HG02885 (cell line): ENCODE data around the gene ARID1A.
A peak's percentile ranks its signal among the peaks of the same experiment; 100 is the strongest.
"Not testable (repeated sequence)": the region's sequence is repeated elsewhere in the genome, so short reads cannot be mapped to it uniquely, and the experiment has no call there.

ENCODE experiments used
- ATAC-seq: cut with Tn5 transposase; IDR thresholded peaks from one replicate; pipeline ENCODE4 v1.9.1; 2021; ENCODE audit warnings: mild to moderate bottlenecking; ENCODE audit not compliant: unreplicated experiment, poor library complexity

The ARID1A gene

DNA sequence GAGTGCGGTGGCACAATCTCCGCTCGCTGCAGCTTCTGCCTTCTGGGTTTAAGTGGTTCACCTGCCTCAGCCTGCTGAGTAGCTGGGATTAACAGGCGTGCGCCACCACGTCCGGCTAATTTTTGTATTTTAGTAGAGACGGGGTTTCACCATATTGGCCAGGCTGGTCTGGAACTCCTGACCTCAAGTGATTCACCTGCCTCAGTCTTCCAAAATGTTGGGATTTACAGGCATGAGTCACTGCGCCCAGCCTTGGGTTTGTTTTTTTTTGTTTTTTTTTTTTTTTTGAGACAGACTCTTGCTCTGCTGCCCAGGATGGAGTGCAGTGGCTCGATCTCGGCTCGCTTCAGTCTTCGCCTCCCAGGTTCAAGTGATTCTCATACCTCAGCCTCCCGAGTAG is 30.1 kb downstream of the ARID1A start:
- not testable (repeated sequence) for ATAC-seq

- no peak for ATAC-seq
These were observed 31.0 kb downstream of the ARID1A start for GRCh38 chr1:26726784-26727183.

GRCh38 chr1:26727476-26727875 is 31.7 kb downstream of the ARID1A start:
- ATAC-seq, result no peak

- ATAC-seq, result no peak
These were observed 32.8 kb downstream of the ARID1A start for GRCh38 chr1:26728645-26729044.

GRCh38 chr1:26729633-26730032 is 33.8 kb downstream of the ARID1A start:
- ATAC-seq, result no peak

GRCh38 chr1:26730695-26731094 is 34.9 kb downstream of the ARID1A start:
- ATAC-seq, result no peak

DNA sequence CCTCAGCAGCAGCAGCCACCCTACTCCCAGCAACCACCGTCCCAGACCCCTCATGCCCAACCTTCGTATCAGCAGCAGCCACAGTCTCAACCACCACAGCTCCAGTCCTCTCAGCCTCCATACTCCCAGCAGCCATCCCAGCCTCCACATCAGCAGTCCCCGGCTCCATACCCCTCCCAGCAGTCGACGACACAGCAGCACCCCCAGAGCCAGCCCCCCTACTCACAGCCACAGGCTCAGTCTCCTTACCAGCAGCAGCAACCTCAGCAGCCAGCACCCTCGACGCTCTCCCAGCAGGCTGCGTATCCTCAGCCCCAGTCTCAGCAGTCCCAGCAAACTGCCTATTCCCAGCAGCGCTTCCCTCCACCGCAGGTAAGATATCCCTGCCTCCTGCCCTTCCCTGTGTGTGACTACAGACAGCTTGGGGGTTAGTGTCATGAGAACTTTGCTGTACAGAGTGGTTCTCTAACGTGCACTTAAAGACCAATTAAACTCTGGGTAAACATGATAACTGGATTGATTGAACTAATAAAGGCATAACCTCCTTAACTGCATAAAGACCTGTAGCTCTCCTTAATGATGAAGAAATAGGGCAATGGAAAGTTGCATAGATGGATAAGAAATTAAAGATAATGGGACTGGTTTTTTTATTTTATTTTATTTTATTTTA is 35.6 kb downstream of the ARID1A start:
- no peak for ATAC-seq

DNA sequence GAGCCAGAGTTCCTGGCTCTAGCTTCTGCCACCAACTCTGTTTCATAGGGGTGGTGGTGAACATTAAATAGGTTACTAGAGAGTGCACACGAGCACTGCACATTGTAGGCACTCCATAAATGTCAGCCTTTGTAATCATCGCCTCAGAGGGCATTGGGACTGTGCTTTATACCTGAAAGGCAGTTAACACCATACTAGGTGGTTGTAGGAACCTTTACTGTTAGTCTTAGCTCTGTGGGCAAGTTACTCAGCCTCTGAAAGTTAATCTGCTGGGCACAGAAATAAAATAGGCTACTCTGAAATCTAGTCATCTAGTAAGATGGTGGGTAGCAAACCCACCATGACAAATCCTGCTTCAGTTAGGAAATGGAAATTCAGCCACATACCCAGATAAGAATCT is 37.6 kb downstream of the ARID1A start:
- no peak for ATAC-seq

DNA sequence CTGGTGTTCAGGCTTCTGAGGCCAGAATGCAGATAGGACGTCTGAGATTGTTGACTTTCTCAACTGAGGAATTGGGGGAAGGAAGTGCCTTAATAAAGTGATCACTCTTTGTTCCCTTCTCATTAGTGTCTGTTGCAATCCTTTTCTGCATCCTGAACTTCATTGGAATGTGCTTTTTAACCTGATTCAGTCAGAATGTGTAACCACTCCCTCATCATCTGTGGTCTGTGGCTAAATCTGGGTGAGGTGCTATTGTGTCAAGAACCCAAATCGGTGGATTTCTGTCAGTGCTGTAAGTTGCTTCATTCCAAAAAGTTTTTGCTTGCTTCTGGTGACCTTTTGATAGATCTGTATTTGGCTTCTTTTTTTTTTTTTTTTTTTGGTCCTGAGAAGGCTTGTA is 38.2 kb downstream of the ARID1A start:
- no peak for ATAC-seq

DNA sequence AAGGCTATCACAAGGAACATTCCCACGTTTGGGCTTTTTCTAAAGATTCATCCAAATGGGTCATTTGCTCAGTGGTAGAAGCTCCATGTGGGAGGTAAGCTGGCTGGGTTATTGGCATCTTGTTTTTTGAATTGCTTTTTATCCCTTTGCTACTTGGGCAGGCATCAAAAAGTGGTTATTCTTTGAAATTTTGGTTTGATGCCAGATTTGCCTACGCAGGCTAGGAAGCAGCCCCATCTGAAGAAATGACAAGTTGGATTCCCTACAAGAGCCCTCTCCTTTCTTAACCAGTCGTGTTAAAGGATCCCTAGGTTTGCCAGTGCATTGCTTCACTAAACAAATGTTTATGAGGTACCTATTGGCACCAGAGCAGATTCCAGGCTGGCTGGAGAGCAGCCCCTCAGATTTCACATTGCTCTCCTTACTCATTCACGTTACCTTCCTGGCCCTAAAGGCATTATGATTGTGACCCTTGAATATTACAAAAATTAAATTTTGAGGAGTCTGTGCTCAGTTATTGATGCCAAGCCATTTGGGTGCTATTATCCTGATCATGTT is 38.8 kb downstream of the ARID1A start:
- ATAC-seq, result no peak

DNA sequence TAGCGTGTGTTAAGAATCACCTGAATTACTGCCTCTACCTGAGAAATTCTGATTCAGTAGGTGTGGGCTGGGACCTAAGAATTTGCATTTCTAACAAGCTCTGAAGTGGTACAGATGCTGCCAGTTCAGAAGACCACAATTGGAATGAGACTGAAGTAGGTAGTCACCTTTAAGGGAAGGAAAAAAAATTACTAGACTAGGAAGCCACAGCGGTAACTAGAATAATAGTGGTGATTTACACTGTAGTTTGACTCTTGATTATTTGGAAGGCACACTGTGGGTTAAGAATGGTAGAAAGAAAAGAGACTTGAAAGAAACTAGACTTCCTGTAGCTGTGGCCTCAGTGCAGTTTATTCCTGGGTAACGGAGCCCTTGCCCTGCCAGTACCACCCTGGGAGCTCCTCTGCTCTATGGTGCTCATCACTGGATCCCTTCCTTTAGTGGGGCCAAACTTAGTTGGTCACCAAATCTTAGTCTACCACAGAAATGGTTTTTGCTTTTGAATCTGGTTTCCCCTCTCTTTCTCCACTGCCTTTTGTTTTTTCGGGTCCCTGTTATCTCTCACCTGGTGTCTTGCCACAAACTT is 43.6 kb downstream of the ARID1A start:
- no peak for ATAC-seq

DNA sequence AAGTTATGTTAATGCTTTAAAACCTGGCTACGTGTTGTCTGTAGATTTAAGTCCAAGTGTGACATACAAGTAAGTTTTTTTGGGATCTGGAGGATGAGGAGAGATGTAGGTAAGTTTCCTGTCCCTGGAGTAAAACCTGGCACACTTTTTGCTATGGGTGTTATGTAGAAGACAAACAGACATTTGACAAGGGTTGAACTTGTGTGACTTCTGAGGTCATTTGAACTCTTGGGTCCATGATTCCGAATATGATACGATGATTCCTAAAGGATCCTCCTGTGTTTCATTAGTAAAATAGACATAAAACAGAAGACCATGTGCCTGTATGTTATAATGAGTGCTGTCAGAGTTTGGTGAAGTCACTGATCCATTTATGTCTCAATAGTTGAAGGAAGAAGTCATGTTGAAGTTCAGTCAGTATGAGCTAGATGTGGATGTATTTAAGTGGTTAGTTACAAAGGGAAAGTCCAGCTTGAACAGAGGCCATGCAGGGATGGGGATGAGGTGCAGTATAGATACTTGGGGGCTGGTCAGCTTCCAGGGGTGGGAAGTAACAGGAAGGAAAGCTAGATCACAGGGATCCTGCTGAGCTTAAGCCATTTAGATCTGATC is 44.3 kb downstream of the ARID1A start:
- ATAC-seq, result no peak

DNA sequence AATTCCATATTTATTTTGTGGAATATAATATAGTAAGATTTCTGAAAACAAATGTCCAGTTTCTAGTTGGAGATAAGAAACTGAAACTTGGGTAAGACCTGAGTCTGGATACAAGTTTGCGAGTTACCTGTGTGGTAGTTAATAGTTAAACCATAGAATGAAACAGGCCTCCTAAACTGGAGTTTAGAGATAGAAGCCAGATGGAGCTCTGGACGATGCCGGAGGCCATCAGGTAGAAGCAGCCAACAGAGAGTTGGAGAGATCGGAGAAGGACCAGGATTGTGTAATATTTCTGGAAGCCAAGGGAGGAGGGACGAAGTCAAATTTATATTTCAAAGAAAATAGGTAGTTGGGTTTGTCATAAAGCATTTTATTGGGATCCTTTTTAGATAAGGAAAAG is 45.1 kb downstream of the ARID1A start:
- ATAC-seq, result no peak

GRCh38 chr1:26743426-26744059 is 47.7 kb downstream of the ARID1A start:
- ATAC-seq, result no peak

DNA sequence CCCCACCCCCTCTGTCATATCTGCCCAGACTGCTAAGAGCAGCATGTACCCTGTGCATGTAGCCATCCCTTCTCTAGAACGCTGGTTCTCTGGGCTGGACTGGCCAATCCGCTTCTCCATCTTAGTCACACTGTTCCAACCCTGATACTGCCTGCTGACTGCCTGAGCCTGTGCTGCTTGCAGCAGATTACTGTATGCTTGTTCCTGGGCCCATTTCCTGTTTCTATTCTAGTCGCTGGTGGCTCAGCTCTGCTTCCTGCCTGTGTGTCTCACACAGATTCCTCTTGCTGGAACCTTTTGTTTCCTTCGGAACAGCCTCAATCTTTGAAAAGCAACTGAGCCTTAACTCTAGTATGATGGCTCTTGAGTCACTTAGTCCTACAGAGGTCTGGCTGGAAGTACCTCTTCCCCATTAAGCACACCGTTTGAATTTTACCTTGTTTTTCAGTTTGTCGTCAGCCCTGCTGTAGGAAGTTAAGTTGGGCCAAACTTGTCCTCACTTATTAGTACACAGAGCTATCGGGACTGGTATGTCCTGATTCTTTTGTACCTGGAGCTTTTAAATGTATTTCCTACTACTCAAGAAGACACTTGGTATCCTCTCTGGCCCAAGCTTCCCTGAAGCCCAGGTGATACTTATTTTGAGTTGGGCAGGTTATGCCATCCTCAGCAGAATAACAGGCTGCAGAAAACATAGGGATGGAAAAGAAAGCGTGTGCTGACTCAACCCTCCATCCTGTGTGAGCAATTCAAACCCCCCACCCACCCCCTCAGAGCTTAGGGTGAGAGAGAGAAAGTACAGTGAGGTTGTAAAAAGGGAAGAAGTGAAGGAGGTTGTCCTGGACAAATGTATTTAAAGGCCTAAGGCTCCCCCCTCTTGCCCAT is 48.5 kb downstream of the ARID1A start:
- ATAC-seq, result peak; percentile 96

DNA sequence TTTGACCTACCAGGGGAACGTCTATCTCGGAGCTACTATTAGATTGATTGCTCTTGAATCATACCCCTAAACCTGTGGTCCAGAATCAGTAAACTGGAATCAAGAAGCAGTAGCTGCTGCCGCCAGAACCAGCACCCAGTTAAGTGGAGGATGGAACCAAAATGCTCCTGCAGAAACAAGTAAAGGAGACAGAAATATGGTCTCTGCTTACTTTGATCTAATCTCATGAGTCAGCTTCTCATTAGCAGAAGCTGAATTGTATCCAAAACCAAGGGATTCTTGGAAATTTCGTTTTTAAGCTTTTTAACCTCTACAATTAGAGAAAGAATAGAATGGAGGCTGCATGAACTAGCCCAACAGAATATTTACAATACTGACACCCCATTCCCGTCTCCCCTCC is 49.4 kb downstream of the ARID1A start:
- ATAC-seq, result no peak

- no peak for ATAC-seq
These were observed 51.2 kb downstream of the ARID1A start for GRCh38 chr1:26747048-26747447.

DNA sequence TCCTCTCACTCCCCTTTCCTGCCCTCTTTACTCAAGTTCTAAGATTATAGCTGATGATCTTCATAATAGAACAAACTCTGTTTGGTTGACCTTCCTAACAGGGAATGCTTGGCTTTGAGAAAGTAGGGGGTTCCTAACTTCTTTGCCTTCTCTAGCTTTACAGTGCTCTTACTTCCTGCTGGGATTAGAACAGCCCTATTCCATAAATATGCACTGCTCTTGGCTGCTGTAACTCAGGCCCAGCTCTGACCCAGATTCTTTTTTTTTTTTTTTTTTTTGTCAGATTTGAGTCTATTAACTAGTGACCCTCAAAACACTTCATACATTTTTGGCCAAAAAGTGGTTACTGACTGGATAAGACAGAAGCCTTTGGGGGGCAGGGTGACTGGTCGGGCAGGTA is 52.5 kb downstream of the ARID1A start:
- no peak for ATAC-seq

DNA sequence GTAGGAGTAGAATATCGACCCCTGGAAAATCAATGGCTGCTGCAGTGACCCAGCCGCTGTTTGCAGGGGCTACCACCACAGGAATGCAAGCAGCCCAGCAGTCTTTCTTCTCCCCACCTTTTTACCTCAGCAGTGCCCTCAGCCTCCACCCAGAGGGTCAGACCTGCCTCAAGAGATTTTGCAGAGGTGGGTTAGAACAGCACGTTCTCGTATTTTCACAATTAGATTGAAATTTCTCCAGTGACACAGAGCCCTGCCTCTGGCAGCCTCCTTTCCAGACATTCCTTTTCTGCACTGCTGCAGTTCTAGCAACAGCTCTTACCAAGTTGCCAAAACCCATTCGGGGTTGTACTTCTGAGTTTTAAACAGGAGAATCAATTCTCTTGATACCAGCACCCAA is 53.6 kb downstream of the ARID1A start:
- ATAC-seq, result no peak

GRCh38 chr1:26750428-26750827 is 54.6 kb downstream of the ARID1A start:
- ATAC-seq, result no peak
